ENCODE data around the gene NUMB.
"Not testable (repeated sequence)": the region's sequence is repeated elsewhere in the genome, so short reads cannot be mapped to it uniquely, and the experiment has no call there.

NUMB gene

GRCh38 chr14:73465823-73466532 lies 7.6 kb upstream of the NUMB start:
- DNase-seq (ENCODE audit: low read depth), result no peak

DNA sequence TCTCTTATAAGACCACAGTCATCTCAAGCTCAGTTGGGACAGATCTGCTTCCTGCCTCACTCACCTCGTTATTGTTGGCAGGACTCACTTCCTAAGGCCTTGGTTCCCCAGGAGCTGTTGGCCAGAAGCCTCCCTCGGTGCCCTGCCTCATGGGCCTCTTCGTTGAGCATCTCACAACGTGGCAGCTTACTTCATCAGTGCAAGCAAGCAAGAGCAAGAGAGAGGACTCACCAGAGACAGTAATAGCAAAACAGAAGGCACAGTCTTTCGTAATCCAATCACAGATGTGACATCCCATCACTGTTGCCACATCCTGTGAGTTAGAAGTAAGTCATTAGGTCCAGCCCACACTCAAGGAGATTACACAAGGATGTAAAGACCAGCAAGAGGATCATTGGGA lies 5.1 kb upstream of the NUMB start:
- peak; percentile 19 for DNase-seq (ENCODE audit: low read depth)

DNA sequence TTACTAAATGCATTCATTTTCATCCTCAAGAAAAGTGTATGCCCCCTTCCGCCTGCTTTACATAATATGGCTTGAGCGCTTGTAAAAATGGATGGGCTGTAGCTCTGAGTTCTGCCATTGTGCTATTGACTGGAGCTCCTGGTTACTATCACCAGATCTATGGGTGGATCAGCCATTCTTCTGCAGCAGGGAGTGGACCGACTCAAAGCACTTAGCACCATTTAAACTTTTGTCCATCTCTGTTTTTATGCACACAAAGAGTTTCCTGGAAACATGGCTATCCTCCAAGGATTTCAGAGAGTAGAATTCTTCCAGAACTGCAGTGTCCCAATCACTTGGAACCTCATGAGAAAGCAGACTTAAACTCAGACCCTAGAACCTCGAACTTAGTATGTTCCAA lies 4.5 kb upstream of the NUMB start:
- no peak for DNase-seq (ENCODE audit: low read depth)

GRCh38 chr14:73462048-73462715 lies 3.8 kb upstream of the NUMB start:
- DNase-seq (ENCODE audit: low read depth), result no peak

DNA sequence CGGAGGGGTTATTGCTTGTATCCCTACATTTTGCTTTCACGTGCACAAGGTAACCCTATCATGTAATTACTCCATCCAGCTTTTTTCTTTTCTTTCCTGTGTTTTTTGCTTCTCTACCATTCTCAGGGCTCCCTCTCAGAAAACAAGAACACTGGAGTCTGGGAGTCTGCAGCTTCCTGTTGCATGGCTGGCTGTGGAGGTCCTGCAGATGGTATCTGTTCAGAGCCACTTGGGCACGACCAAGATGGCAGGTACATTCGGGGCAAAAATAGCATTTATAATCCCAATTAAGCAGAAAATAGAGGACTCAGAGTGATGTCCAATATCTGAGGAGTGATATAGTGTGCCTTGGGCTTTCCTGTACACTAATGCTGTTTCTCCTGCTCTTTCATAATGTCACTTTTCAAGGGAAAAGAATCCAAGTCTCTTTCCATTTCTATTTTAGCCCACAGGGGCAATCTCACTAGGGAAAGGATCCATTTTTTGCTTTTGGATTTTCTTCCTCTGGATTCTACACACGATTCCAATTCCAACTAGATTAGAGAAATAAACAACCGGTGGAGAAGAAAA lies 3.2 kb upstream of the NUMB start:
- DNase-seq (ENCODE audit: low read depth), result no peak

GRCh38 chr14:73460691-73461127 lies 2.4 kb upstream of the NUMB start:
- no peak for DNase-seq (ENCODE audit: low read depth)

GRCh38 chr14:73459959-73460358 lies 1.6 kb upstream of the NUMB start:
- no peak for DNase-seq (ENCODE audit: low read depth)

DNA sequence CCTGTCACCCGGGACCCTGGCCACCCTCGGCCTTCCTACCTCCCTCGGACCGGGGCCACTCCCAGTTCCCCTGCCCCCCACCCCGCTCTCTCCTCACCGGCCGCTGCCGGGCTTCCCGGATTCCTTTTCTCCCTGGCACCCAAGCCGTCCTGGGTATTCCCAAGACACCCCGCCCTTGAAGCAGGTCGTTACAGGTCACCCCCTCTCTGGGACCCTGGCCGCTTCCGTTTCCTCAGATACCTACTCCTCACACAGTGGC lies 493 bp downstream of the NUMB start:
- no peak for DNase-seq (ENCODE audit: low read depth)

GRCh38 chr14:73457041-73457923 lies 1.1 kb downstream of the NUMB start:
- no peak for DNase-seq (ENCODE audit: low read depth)

GRCh38 chr14:73455294-73455693 lies 3.1 kb downstream of the NUMB start:
- DNase-seq (ENCODE audit: low read depth), result no peak

DNA sequence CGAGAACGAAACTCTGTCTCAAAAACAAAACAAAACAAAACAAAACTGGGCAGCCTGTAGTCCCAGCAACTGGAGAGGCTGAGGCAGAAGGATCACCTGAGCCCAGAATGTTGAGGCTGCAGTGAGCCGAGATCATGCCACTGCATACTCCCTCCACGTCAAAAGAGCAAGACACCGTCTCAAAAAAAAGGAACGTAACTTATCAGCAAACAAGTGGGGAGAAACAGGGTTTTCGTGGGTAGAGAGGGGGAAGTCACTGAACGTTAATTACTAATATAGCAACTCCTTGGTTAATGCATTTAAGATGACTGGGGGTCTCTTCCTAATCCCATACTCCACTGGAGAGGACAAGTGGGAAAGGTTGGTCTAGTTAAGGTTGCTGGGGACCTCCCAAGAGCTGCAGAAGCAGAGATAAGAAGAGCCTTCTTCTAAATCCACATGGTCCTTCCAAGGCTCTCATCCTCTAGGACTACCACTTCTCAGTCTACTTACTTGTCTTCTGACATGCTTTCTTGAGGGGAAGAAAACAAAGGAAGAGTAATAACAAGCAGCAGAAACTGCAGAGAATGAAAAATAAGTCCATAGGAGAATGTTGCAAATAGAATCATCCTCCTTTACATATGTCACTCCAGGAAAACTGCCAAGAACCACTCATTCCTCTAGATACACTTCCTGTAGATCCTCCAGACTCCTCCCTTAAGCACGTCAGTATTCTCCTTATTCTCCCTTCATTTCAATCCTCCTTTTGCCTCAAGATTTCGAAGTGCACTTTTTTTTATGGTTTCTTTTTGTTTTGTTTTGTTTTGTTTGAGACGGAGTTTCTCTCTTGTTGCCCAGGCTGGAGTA lies 5.8 kb downstream of the NUMB start:
- no peak for DNase-seq (ENCODE audit: low read depth)

GRCh38 chr14:73443758-73444157 lies 14.6 kb downstream of the NUMB start:
- no peak for DNase-seq (ENCODE audit: low read depth)

- no peak for DNase-seq (ENCODE audit: low read depth)
Measured at GRCh38 chr14:73441286-73441685, 17.1 kb downstream of the NUMB start.

DNA sequence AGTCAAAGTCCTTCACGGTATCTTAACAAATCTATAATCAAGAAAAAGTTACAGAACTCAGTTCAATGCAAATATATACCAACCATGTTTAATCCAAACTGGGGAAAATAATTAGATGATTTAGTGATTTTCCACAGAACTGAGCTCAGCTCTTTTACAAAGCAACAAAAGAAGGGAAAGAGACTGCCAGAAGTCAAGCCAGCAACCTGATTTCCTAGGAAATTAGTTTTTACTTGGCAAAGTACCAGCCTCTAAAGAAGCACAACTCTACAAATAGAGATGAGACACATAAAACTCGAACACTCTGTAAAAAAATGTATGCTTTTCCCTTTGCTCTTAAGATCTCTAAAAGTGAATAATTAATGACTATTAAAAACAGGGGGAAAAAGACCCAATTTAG lies 19.4 kb downstream of the NUMB start:
- no peak for DNase-seq (ENCODE audit: low read depth)

- no peak for DNase-seq (ENCODE audit: low read depth)
Measured at GRCh38 chr14:73437206-73437605, 21.1 kb downstream of the NUMB start.

DNA sequence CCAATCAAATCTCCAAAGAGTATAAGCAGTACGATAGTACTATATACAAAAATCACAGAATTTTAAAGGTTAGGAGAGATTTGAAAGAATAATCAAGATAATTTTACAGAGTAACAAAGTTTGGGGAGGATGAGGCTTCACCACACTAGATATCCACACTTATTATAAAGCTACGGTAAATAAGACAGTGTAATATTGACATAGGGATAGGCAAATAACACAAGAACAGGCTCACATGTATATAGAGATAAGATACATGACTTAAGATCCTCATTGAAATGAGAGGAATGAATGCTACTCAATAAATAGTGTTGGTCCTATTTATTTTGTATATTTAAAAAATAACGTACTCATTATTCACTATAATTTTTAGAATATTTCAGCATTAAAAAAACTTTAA lies 26.2 kb downstream of the NUMB start:
- no peak for DNase-seq (ENCODE audit: low read depth)

DNA sequence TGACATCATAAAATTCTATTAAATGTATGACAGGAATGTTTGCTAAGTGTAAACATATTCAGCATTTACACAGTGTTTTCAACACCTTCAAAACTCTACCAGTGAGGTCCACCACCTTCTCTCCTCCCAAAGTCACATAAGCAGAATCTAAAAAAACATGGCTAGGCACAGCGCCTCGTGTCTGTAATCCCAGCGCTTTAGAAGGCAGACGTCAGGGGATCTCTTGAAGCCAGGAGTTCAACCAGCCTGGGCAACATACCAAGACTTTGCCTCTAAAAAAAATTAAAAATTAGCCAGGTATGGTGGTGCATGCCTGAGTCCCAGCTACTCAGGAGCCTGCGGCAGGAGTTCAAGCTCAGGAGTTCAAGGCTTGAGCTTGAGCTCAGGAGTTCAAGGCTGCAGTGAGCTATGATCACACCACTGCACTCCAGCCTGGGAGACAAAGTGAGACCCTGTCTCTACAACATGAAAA lies 30.0 kb downstream of the NUMB start:
- DNase-seq (ENCODE audit: low read depth), result no peak

- no peak for DNase-seq (ENCODE audit: low read depth)
Measured at GRCh38 chr14:73427516-73428264, 30.7 kb downstream of the NUMB start.

DNA sequence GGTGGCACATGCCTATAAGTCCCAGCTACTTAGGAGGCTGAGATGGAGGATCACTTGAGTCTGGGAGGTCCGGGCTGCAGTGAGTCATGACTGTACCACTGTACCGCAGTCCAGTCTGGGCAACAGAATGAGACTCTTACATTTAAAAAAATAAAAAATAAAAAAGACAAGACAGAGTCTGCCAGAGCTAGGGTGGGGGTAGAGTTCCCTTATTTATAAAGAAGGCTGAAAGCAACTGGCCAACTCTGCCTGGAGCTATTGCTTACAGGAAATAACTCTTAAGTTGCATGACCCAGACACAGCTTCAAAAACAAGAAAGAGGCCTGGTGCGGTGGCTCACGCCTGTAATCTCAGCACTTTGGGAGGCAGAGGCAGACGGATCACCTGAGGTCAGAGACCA lies 31.5 kb downstream of the NUMB start:
- no peak for DNase-seq (ENCODE audit: low read depth)

GRCh38 chr14:73424453-73424852 lies 33.9 kb downstream of the NUMB start:
- DNase-seq (ENCODE audit: low read depth), result no peak

GRCh38 chr14:73423092-73423491 lies 35.3 kb downstream of the NUMB start:
- DNase-seq (ENCODE audit: low read depth), result not testable (repeated sequence)
